Spinal cord (tissue), 10 donors: ENCODE results near the gene VWA5A. TPM values are rescaled to one million over a fixed set of nuclear protein-coding genes. Genes with fewer than 3 reads are reported as not detected.

Experiments
- DNase-seq, 6 donors: peaks; one replicate each; pipeline versions ENCODE4 v3.0.0 to v3.0.0-alpha.2; 2013 to 2015; ENCODE audit warnings: low spot score in 6 of 6, low read depth in 4 of 6
- H3K27ac ChIP-seq: one replicate; pipeline ENCODE4 v1.5.1; 2013; ENCODE audit warnings: low read depth, low read length, control low read depth
- H3K27me3 ChIP-seq: one replicate; pipeline ENCODE4 v1.6.1; 2013; ENCODE audit warnings: low read length; ENCODE audit not compliant: control insufficient read depth, insufficient read depth
- H3K36me3 ChIP-seq: one replicate; pipeline ENCODE4 v1.6.1; 2013; ENCODE audit warnings: low read length; ENCODE audit not compliant: control insufficient read depth, insufficient read depth
- H3K4me1 ChIP-seq: one replicate; pipeline ENCODE4 v1.6.1; 2013; ENCODE audit warnings: low read length; ENCODE audit not compliant: control insufficient read depth, insufficient read depth
- H3K4me3 ChIP-seq: one replicate; pipeline ENCODE4 v1.5.1; 2013; ENCODE audit warnings: low read depth, low read length, control low read depth
- H3K9me3 ChIP-seq: one replicate; pipeline ENCODE4 v1.6.1; 2013; ENCODE audit warnings: low read length; ENCODE audit not compliant: control insufficient read depth, insufficient read depth
- WGBS: methylation state at CpG from one replicate; pipeline ENCODE4 v1.1.5; 2013; ENCODE audit warnings: missing lambda C conversion rate; ENCODE audit not compliant: insufficient coverage; 5-methylcytosine and 5-hydroxymethylcytosine counted together
- polyA plus RNA-seq, 2 donors: library from polyadenylated mRNA; unstranded; fragments of 120-200 nt; gene quantifications; one replicate each; pipeline ENCODE4 v1.2.1, GENCODE V29; 2013; ENCODE audit not compliant: insufficient read length in 2 of 2
- total RNA-seq, 2 donors: library from RNA; depleted of rRNA in 1 of 2; stranded (reverse); fragments of 120-200 nt in 1 of 2; fragments of >200 nt in 1 of 2; gene quantifications; one replicate each; pipeline versions ENCODE4 v1.2.3 to v1.2.4, GENCODE V29; 2013 to 2014
- donor health status: healthy.

The VWA5A gene
- total and polyA plus RNA-seq, 4 donors: 22.8 to 50.4 (median 40.0) TPM

- no peak overlapping the region for H3K27ac ChIP-seq
- peak in 1 of 6 donors; percentile 77 for DNase-seq
- H3K9me3 ChIP-seq: no peaks in the 10 kb centered on the region
- H3K36me3 ChIP-seq: no peaks in the 10 kb centered on the region
- no peaks in the 10 kb centered on the region for H3K27me3 ChIP-seq
- H3K4me3 ChIP-seq: no peak overlapping the region
- H3K4me1 ChIP-seq: no peaks in the 10 kb centered on the region
Observed at GRCh38 chr11:124090996-124091395, 24.3 kb upstream of the VWA5A start.

GRCh38 chr11:124093330-124093729, 21.9 kb upstream of the VWA5A start:
- Histone ChIP-seq H3K9me3 (no peaks in the 10 kb centered on the region), H3K4me3 (no peak overlapping the region), H3K36me3 (no peaks in the 10 kb centered on the region), H3K4me1 (no peaks in the 10 kb centered on the region), H3K27ac (no peak overlapping the region), H3K27me3 (no peaks in the 10 kb centered on the region)
- no CpG with 5 or more reads among the region's 2 CpGs for WGBS
- no peak for DNase-seq

GRCh38 chr11:124094731-124095130, 20.5 kb upstream of the VWA5A start:
- WGBS: 82% methylated on average over 3 of the region's 5 CpGs

GRCh38 chr11:124096364-124096763, 18.9 kb upstream of the VWA5A start:
- no peak overlapping the region for H3K27ac ChIP-seq
- no peaks in the 10 kb centered on the region for H3K36me3 ChIP-seq
- H3K4me3 ChIP-seq: no peak overlapping the region
- 92% methylated on average over 2 of the region's 5 CpGs for WGBS
- H3K27me3 ChIP-seq: no peaks in the 10 kb centered on the region
- H3K4me1 ChIP-seq: no peaks in the 10 kb centered on the region
- H3K9me3 ChIP-seq: no peaks in the 10 kb centered on the region
- no peak for DNase-seq

More at GRCh38 chr11:124094731-124095130, 20.5 kb upstream of the VWA5A start:
- H3K9me3 ChIP-seq: no peaks in the 10 kb centered on the region
- no peak overlapping the region for H3K4me3 ChIP-seq
- no peak for DNase-seq
- no peak overlapping the region for H3K27ac ChIP-seq
- H3K36me3 ChIP-seq: no peaks in the 10 kb centered on the region
- no peaks in the 10 kb centered on the region for H3K4me1 ChIP-seq
- H3K27me3 ChIP-seq: no peaks in the 10 kb centered on the region

- no peak for DNase-seq
- H3K4me3 ChIP-seq: no peak overlapping the region
- H3K27me3 ChIP-seq: no peaks in the 10 kb centered on the region
- WGBS: 80% methylated on average over 1 of the region's 2 CpGs
- no peak overlapping the region for H3K27ac ChIP-seq
- no peaks in the 10 kb centered on the region for H3K36me3 ChIP-seq
- H3K4me1 ChIP-seq: no peaks in the 10 kb centered on the region
- H3K9me3 ChIP-seq: no peaks in the 10 kb centered on the region
Observed at GRCh38 chr11:124098141-124098540, 17.1 kb upstream of the VWA5A start.

GRCh38 chr11:124101737-124102136, 13.5 kb upstream of the VWA5A start:
- Histone ChIP-seq H3K9me3 (no peaks in the 10 kb centered on the region), H3K36me3 (no peaks in the 10 kb centered on the region), H3K27ac (no peak overlapping the region), H3K4me3 (no peak overlapping the region), H3K27me3 (no peaks in the 10 kb centered on the region), H3K4me1 (no peaks in the 10 kb centered on the region)
- DNase-seq: no peak
- no CpG with 5 or more reads among the region's 1 CpG for WGBS

GRCh38 chr11:124108156-124108555, 7.1 kb upstream of the VWA5A start:
- H3K36me3 ChIP-seq: no peaks in the 10 kb centered on the region
- no peaks in the 10 kb centered on the region for H3K4me1 ChIP-seq
- WGBS: 57% methylated on average over 1 of the region's 1 CpG
- no peak overlapping the region for H3K4me3 ChIP-seq
- no peaks in the 10 kb centered on the region for H3K9me3 ChIP-seq
- H3K27ac ChIP-seq: no peak overlapping the region
- peak in 1 of 6 donors; percentile 21 for DNase-seq
- no peaks in the 10 kb centered on the region for H3K27me3 ChIP-seq

- no peak overlapping the region for H3K27ac ChIP-seq
- H3K36me3 ChIP-seq: no peaks in the 10 kb centered on the region
- H3K9me3 ChIP-seq: no peaks in the 10 kb centered on the region
- no peak overlapping the region for H3K4me3 ChIP-seq
- no CpG with 5 or more reads among the region's 1 CpG for WGBS
- H3K4me1 ChIP-seq: no peaks in the 10 kb centered on the region
- no peaks in the 10 kb centered on the region for H3K27me3 ChIP-seq
- DNase-seq: no peak
Observed at GRCh38 chr11:124109377-124109776, 5.9 kb upstream of the VWA5A start.

- Histone ChIP-seq H3K9me3 (no peaks in the 10 kb centered on the region), H3K27ac (no peak overlapping the region), H3K27me3 (no peaks in the 10 kb centered on the region), H3K4me3 (no peak overlapping the region), H3K4me1 (no peaks in the 10 kb centered on the region), H3K36me3 (no peaks in the 10 kb centered on the region)
- no peak for DNase-seq
Observed at GRCh38 chr11:124110201-124110600, 5.0 kb upstream of the VWA5A start.

- no peaks in the 10 kb centered on the region for H3K27me3 ChIP-seq
- H3K36me3 ChIP-seq: peaks cover 4% of the 10 kb centered on the region
- no peak overlapping the region for H3K27ac ChIP-seq
- WGBS: 57% methylated on average over 2 of the region's 4 CpGs
- H3K4me1 ChIP-seq: peaks cover 4% of the 10 kb centered on the region
- H3K9me3 ChIP-seq: no peaks in the 10 kb centered on the region
- DNase-seq: peak in 1 of 6 donors; percentile 22
- H3K4me3 ChIP-seq: no peak overlapping the region
Observed at GRCh38 chr11:124113890-124114289, 1.4 kb upstream of the VWA5A start.
